Gastroesophageal sphincter (tissue), 3 donors: ENCODE data around the gene MAOA.

ENCODE experiments used
- EP300 ChIP-seq: sonication (generic); formaldehyde crosslinking; IDR thresholded peaks from one replicate; pipeline ENCODE4 v1.6.1; 2017; ENCODE audit warnings: antibody characterized with exemption, mild to moderate bottlenecking
- POLR2A ChIP-seq, 2 donors: fragments of 450-650 bp; IDR thresholded peaks; one replicate each; pipeline ENCODE4 v1.6.1; 2017; ENCODE audit warnings: antibody characterized with exemption in 2 of 2, mild to moderate bottlenecking in 2 of 2, moderate library complexity in 1 of 2
- POLR2AphosphoS5 ChIP-seq: sonication (generic); formaldehyde crosslinking; IDR thresholded peaks from one replicate; pipeline ENCODE4 v1.6.1; 2017; ENCODE audit warnings: antibody characterized with exemption
- TF ChIP-seq, protein P1 (sequence below), 4 experiments: fragments of 200-600 bp in 2 of 4; fragments of 450-650 bp in 2 of 4; sonication (generic) in 1 of 4; IDR thresholded peaks; one replicate each; pipeline ENCODE4 v1.5.1; 2017 to 2019; ENCODE audit warnings: antibody characterized with exemption in 4 of 4, mild to moderate bottlenecking in 2 of 4, moderate library complexity in 2 of 4

- TF ChIP-seq POLR2A (IDR thresholded peaks at IDR 0.05), result no peak
- no peak for TF ChIP-seq EP300
- TF ChIP-seq, protein P1, sequence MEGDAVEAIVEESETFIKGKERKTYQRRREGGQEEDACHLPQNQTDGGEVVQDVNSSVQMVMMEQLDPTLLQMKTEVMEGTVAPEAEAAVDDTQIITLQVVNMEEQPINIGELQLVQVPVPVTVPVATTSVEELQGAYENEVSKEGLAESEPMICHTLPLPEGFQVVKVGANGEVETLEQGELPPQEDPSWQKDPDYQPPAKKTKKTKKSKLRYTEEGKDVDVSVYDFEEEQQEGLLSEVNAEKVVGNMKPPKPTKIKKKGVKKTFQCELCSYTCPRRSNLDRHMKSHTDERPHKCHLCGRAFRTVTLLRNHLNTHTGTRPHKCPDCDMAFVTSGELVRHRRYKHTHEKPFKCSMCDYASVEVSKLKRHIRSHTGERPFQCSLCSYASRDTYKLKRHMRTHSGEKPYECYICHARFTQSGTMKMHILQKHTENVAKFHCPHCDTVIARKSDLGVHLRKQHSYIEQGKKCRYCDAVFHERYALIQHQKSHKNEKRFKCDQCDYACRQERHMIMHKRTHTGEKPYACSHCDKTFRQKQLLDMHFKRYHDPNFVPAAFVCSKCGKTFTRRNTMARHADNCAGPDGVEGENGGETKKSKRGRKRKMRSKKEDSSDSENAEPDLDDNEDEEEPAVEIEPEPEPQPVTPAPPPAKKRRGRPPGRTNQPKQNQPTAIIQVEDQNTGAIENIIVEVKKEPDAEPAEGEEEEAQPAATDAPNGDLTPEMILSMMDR (IDR thresholded peaks at IDR 0.05), result no peak
- no peak for TF ChIP-seq POLR2AphosphoS5
Measured at GRCh38 chrX:43682726-43683125, 26.6 kb downstream of the MAOA start.
